Subcutaneous abdominal adipose tissue (tissue), 5 donors: ENCODE results near the gene SGMS1.

Source experiments
- H3K27ac ChIP-seq: one replicate; pipeline ENCODE4 v1.7.0; 2013; ENCODE audit warnings: low read depth, mild to moderate bottlenecking, inconsistent platforms, low read length, moderate library complexity
- H3K27me3 ChIP-seq, 5 donors: one replicate each; pipeline ENCODE4 v1.7.0; 2013; ENCODE audit warnings: low read length in 5 of 5, inconsistent platforms in 1 of 5; ENCODE audit not compliant: control insufficient read depth in 5 of 5, insufficient read depth in 4 of 5
- H3K36me3 ChIP-seq, 5 donors: one replicate each; pipeline ENCODE4 v1.7.0; 2013; ENCODE audit warnings: low read length in 5 of 5; ENCODE audit not compliant: control insufficient read depth in 5 of 5, insufficient read depth in 5 of 5
- H3K4me1 ChIP-seq, 5 donors: one replicate each; pipeline ENCODE4 v1.7.0; 2013; ENCODE audit warnings: low read length in 5 of 5, mild to moderate bottlenecking in 3 of 5, moderate library complexity in 1 of 5; ENCODE audit not compliant: control insufficient read depth in 5 of 5, insufficient read depth in 5 of 5
- H3K4me3 ChIP-seq, 5 donors: one replicate each; pipeline ENCODE4 v1.7.0; 2013; ENCODE audit warnings: low read length in 5 of 5, low read depth in 1 of 5
- H3K9ac ChIP-seq, 5 donors: one replicate each; pipeline ENCODE4 v1.7.0; 2013; ENCODE audit warnings: low read length in 5 of 5, mild to moderate bottlenecking in 4 of 5, moderate library complexity in 3 of 5
- H3K9me3 ChIP-seq, 5 donors: one replicate each; pipeline ENCODE4 v1.7.0; 2013; ENCODE audit warnings: low read length in 5 of 5; ENCODE audit not compliant: control insufficient read depth in 5 of 5
- donor health status: healthy.
- donor health status: healthy.
- donor health status: healthy.
- donor health status: healthy.
- donor health status: healthy.

SGMS1 gene

GRCh38 chr10:50316174-50316573 lies 307.6 kb downstream of the SGMS1 start:
- no peak overlapping the region for H3K27ac ChIP-seq
- no peak overlapping the region for H3K4me3 ChIP-seq
- peaks cover 0 to 10% (median 4%) of the 10 kb centered on the region in 5 donors for H3K4me1 ChIP-seq
- peaks cover 0 to 6% (median 3%) of the 10 kb centered on the region in 5 donors for H3K9me3 ChIP-seq
- H3K27me3 ChIP-seq, result no peaks in the 10 kb centered on the region
- peaks cover under 1 to 15% (median under 1%) of the 10 kb centered on the region in 5 donors for H3K36me3 ChIP-seq
- no peak overlapping the region for H3K9ac ChIP-seq

- Histone ChIP-seq H3K4me1 (peaks cover 0 to 10% (median 4%) of the 10 kb centered on the region in 5 donors), H3K4me3 (no peak overlapping the region), H3K9me3 (peaks cover 0 to 6% (median 3%) of the 10 kb centered on the region in 5 donors), H3K27me3 (no peaks in the 10 kb centered on the region), H3K27ac (no peak overlapping the region), H3K36me3 (peaks cover 6 to 15% (median 8%) of the 10 kb centered on the region in 5 donors), H3K9ac (no peak overlapping the region)
Measured at GRCh38 chr10:50315424-50315823, 308.3 kb downstream of the SGMS1 start.

- H3K9me3 ChIP-seq, result peaks cover 0 to 6% (median 3%) of the 10 kb centered on the region in 5 donors
Measured at GRCh38 chr10:50314169-50315071, 309.3 kb downstream of the SGMS1 start.

GRCh38 chr10:50312464-50313437 lies 311.0 kb downstream of the SGMS1 start:
- no peak overlapping the region for H3K9ac ChIP-seq
- H3K27ac ChIP-seq, result no peak overlapping the region
- peaks cover 0 to 6% (median 3%) of the 10 kb centered on the region in 5 donors for H3K9me3 ChIP-seq
- H3K27me3 ChIP-seq, result no peaks in the 10 kb centered on the region
- H3K36me3 ChIP-seq, result peaks cover 24 to 35% (median 32%) of the 10 kb centered on the region in 5 donors
- H3K4me3 ChIP-seq, result no peak overlapping the region
- peaks cover 0 to 10% (median 4%) of the 10 kb centered on the region in 5 donors for H3K4me1 ChIP-seq

More at GRCh38 chr10:50314169-50315071, 309.3 kb downstream of the SGMS1 start:
- no peak overlapping the region for H3K27ac ChIP-seq
- H3K4me1 ChIP-seq, result peaks cover 0 to 10% (median 4%) of the 10 kb centered on the region in 5 donors
- H3K36me3 ChIP-seq, result peaks cover 15 to 23% (median 18%) of the 10 kb centered on the region in 5 donors
- H3K4me3 ChIP-seq, result no peak overlapping the region
- no peak overlapping the region for H3K9ac ChIP-seq
- no peaks in the 10 kb centered on the region for H3K27me3 ChIP-seq

- no peak overlapping the region for H3K27ac ChIP-seq
- H3K36me3 ChIP-seq, result peaks cover 37 to 46% (median 41%) of the 10 kb centered on the region in 5 donors
- H3K9ac ChIP-seq, result no peak overlapping the region
- no peaks in the 10 kb centered on the region for H3K27me3 ChIP-seq
- H3K4me1 ChIP-seq, result peaks cover 0 to 6% (median 4%) of the 10 kb centered on the region in 5 donors
- peaks cover 0 to 6% (median 3%) of the 10 kb centered on the region in 5 donors for H3K9me3 ChIP-seq
- H3K4me3 ChIP-seq, result no peak overlapping the region
Measured at GRCh38 chr10:50310560-50311174, 313.1 kb downstream of the SGMS1 start.

- Histone ChIP-seq H3K4me3 (no peak overlapping the region), H3K9ac (no peak overlapping the region), H3K27me3 (no peaks in the 10 kb centered on the region), H3K4me1 (no peaks in the 10 kb centered on the region), H3K36me3 (peaks cover 37 to 49% (median 41%) of the 10 kb centered on the region in 5 donors), H3K9me3 (peaks cover 0 to 6% (median 3%) of the 10 kb centered on the region in 5 donors), H3K27ac (no peak overlapping the region)
Measured at GRCh38 chr10:50309342-50309741, 314.4 kb downstream of the SGMS1 start.

GRCh38 chr10:50304660-50305059 lies 319.1 kb downstream of the SGMS1 start:
- Histone ChIP-seq H3K36me3 (peaks cover 19 to 33% (median 26%) of the 10 kb centered on the region in 5 donors), H3K9me3 (no peaks in the 10 kb centered on the region)

GRCh38 chr10:50299948-50300669 lies 323.6 kb downstream of the SGMS1 start:
- H3K9ac ChIP-seq, result no peak overlapping the region
- no peaks in the 10 kb centered on the region for H3K27me3 ChIP-seq
- H3K4me1 ChIP-seq, result no peaks in the 10 kb centered on the region
- no peaks in the 10 kb centered on the region for H3K9me3 ChIP-seq
- H3K4me3 ChIP-seq, result no peak overlapping the region
- H3K27ac ChIP-seq, result no peak overlapping the region
- peaks cover 0 to 2% (median 0%) of the 10 kb centered on the region in 5 donors for H3K36me3 ChIP-seq

More at GRCh38 chr10:50304660-50305059, 319.1 kb downstream of the SGMS1 start:
- Histone ChIP-seq H3K4me3 (no peak overlapping the region), H3K27me3 (no peaks in the 10 kb centered on the region), H3K27ac (no peak overlapping the region), H3K9ac (no peak overlapping the region), H3K4me1 (no peaks in the 10 kb centered on the region)

- Histone ChIP-seq H3K9me3 (no peaks in the 10 kb centered on the region), H3K9ac (no peak overlapping the region), H3K4me3 (no peak overlapping the region), H3K4me1 (peaks cover 0 to 3% (median 0%) of the 10 kb centered on the region in 5 donors), H3K36me3 (no peaks in the 10 kb centered on the region), H3K27me3 (no peaks in the 10 kb centered on the region), H3K27ac (no peak overlapping the region)
Measured at GRCh38 chr10:50295367-50295766, 328.4 kb downstream of the SGMS1 start.
